GM12878 (cell line): Measurements from ENCODE around the gene SRPK2. TPM values are rescaled to one million over a fixed set of nuclear protein-coding genes. Genes with fewer than 3 reads are reported as not detected.

Experiments used
- ATAC-seq: fragments of 200-7000 bp; cut with Tn5 transposase; 3 replicates; pipeline ENCODE4 v1.9.1; 2020; ENCODE audit warnings: mild to moderate bottlenecking, moderate library complexity
- BruUV-seq: library from RNA; stranded (reverse); fragments of 400-500 nt; replicated peaks from 2 replicates; lab custom pipeline; 2021; lab: Mats Ljungman, UMichigan
- CTCF ChIA-PET: fragments of 300-600 bp; sonication (Branson Sonifier 250); formaldehyde crosslinking; extraction: SDS; loops from one replicate; lab custom pipeline; 2021; ENCODE audit warnings: inconsistent platforms; lab: Yijun Ruan, JAX
- POLR2A ChIA-PET: fragments of 350-600 bp; formaldehyde crosslinking; extraction: SDS; loops from one replicate; lab custom pipeline; 2021; ENCODE audit warnings: inconsistent platforms; lab: Charles Lee
- RAD21 ChIA-PET: fragments of 300-600 bp; sonication (Branson Sonifier 250); formaldehyde crosslinking; loops from one replicate; lab custom pipeline; 2023; ENCODE audit warnings: antibody characterized with exemption; ENCODE audit not compliant: unreplicated experiment; lab: Charles Lee
- SMC1A ChIA-PET: fragments of 300-600 bp; sonication (Branson Sonifier 250); formaldehyde crosslinking; loops from one replicate; lab custom pipeline; 2023; ENCODE audit not compliant: unreplicated experiment, uncharacterized antibody; lab: Charles Lee
- DNase-seq: peaks from one replicate; pipeline ENCODE4 v3.0.0-alpha.2; 2011; ENCODE audit warnings: low read depth, low spot score
- FAIRE-seq: peaks from 3 replicates; lab custom pipeline; 2011; peaks lifted over from hg19 to GRCh38; lab: Jason Lieb, UNC
- H2AFZ ChIP-seq: 2 replicates; pipeline ENCODE4 v1.6.0; 2011; ENCODE audit warnings: low read depth, low read length, control low read depth; ENCODE audit not compliant: control insufficient read depth
- H3K27ac ChIP-seq: 2 replicates; pipeline ENCODE4 v1.5.1; 2011; ENCODE audit warnings: control low read depth; ENCODE audit not compliant: control insufficient read depth, insufficient read depth
- H3K27me3 ChIP-seq, 2 experiments: replicated peaks in 1 of 2; 2 replicates each; pipeline versions ENCODE4 v1.6.0 to v1.6.1; 2011; ENCODE audit warnings: low read length in 1 of 2; ENCODE audit not compliant: control insufficient read depth in 2 of 2, insufficient read depth in 2 of 2
- H3K36me3 ChIP-seq, 2 experiments: 2 replicates each; pipeline ENCODE4 v1.5.1; 2011; ENCODE audit warnings: low read length in 1 of 2; ENCODE audit not compliant: control insufficient read depth in 2 of 2, insufficient read depth in 2 of 2
- H3K4me1 ChIP-seq: 2 replicates; pipeline ENCODE4 v1.6.1; 2011; ENCODE audit warnings: mild to moderate bottlenecking, low read length, moderate library complexity, mixed read lengths; ENCODE audit not compliant: control insufficient read depth, insufficient read depth
- H3K4me2 ChIP-seq: 2 replicates; pipeline ENCODE4 v1.6.0; 2011; ENCODE audit warnings: control low read depth; ENCODE audit not compliant: control insufficient read depth, insufficient read depth
- H3K4me3 ChIP-seq: fragments of 200-600 bp; sonication (generic); 2 replicates; pipeline ENCODE4 v1.5.1; 2016
- H3K79me2 ChIP-seq: 2 replicates; pipeline ENCODE4 v1.6.0; 2011; ENCODE audit warnings: low read length; ENCODE audit not compliant: control insufficient read depth, insufficient read depth
- H3K9ac ChIP-seq: 2 replicates; pipeline ENCODE4 v1.8.0; 2011; ENCODE audit warnings: low read length, control low read depth, mixed read lengths; ENCODE audit not compliant: control insufficient read depth, insufficient read depth
- H3K9me3 ChIP-seq: replicated peaks from 3 replicates; pipeline ENCODE4 v1.5.1; 2011; ENCODE audit warnings: mild to moderate bottlenecking, low read length; ENCODE audit not compliant: control insufficient read depth, insufficient read depth
- H4K20me1 ChIP-seq: 2 replicates; pipeline ENCODE4 v1.6.0; 2011; ENCODE audit not compliant: control insufficient read depth, insufficient read depth
- BCL11A ChIP-seq: IDR thresholded peaks from 2 replicates; pipeline ENCODE4 v1.6.1; 2011; ENCODE audit warnings: low read depth, low read length
- BMI1 ChIP-seq: fragments of 450-650 bp; IDR thresholded peaks from 2 replicates; pipeline ENCODE4 v1.6.1; 2016; ENCODE audit warnings: mild to moderate bottlenecking, moderate library complexity, borderline replicate concordance
- CBX3 ChIP-seq: fragments of 200-600 bp; sonication (generic); IDR thresholded peaks from 2 replicates; pipeline ENCODE4 v1.6.1; 2016; ENCODE audit warnings: low read depth, borderline replicate concordance
- CHD4 ChIP-seq: fragments of 200-600 bp; sonication (generic); IDR thresholded peaks from 2 replicates; pipeline ENCODE4 v1.6.1; 2016; ENCODE audit warnings: mild to moderate bottlenecking
- ETV6 ChIP-seq, 2 experiments: fragments of 450-650 bp in 1 of 2; IDR thresholded peaks in 1 of 2; conservative IDR thresholded peaks in 1 of 2; 2 replicates each; pipeline ENCODE4 v1.6.1; 2014; ENCODE audit warnings: antibody characterized with exemption in 1 of 2, borderline replicate concordance in 1 of 2, low read depth in 1 of 2, mild to moderate bottlenecking in 1 of 2, moderate library complexity in 1 of 2
- MTA2 ChIP-seq: fragments of 450-650 bp; IDR thresholded peaks from 2 replicates; pipeline ENCODE4 v1.6.1; 2016; ENCODE audit warnings: low read depth, mild to moderate bottlenecking, moderate library complexity
- NFYA ChIP-seq: IDR thresholded peaks from 2 replicates; pipeline ENCODE4 v1.6.1; 2011; ENCODE audit warnings: low read depth, mild to moderate bottlenecking, low read length, improper control_type of control experiment, borderline replicate concordance
- PAX5 ChIP-seq: IDR thresholded peaks from 2 replicates; pipeline ENCODE4 v1.6.1; 2011; ENCODE audit warnings: low read depth, low read length, borderline replicate concordance
- RFX5 ChIP-seq: IDR thresholded peaks from 2 replicates; pipeline ENCODE4 v1.6.1; 2011; ENCODE audit warnings: low read depth, low read length, improper control_type of control experiment
- SIN3A ChIP-seq: IDR thresholded peaks from 2 replicates; pipeline ENCODE4 v1.6.1; 2012; ENCODE audit warnings: low read depth, low read length, improper control_type of control experiment
- SIX5 ChIP-seq: IDR thresholded peaks from 2 replicates; pipeline ENCODE4 v1.6.1; 2011; ENCODE audit warnings: mild to moderate bottlenecking, low read depth, low read length, moderate library complexity; ENCODE audit not compliant: severe bottlenecking
- STAT1 ChIP-seq: fragments of 450-650 bp; conservative IDR thresholded peaks from 2 replicates; pipeline ENCODE4 v1.6.1; 2014; ENCODE audit warnings: antibody characterized with exemption, mild to moderate bottlenecking
- in situ Hi-C: fragments of 300-500 bp; cut with MboI; formaldehyde crosslinking; loops from 9 replicates; pipeline ENCODE4 v1.14.3; 2018; ENCODE audit warnings: mixed read lengths
- intact Hi-C: fragments of 100-400 bp; cut with micrococcal nuclease; formaldehyde crosslinking; loops from one replicate; pipeline ENCODE4 v1.14.2; 2022; ENCODE audit not compliant: unreplicated experiment
- polyA plus RNA-seq, 11 experiments: library from polyadenylated mRNA; depleted of rRNA in 4 of 11; unstranded in 6 of 11; stranded (reverse) in 5 of 11; fragments of >200 nt; fragmentation: Nextera tagmentation in 4 of 11; fragmentation: Illumina TruSeq in 1 of 11; extraction: Ambion mirVana in 4 of 11; extraction: Trizol in 1 of 11; gene quantifications; 1 replicate in 1 of 11; 2 replicates in 10 of 11; pipeline versions ENCODE4 v1.2.1 to v1.2.3, GENCODE V29; 2011 to 2016; ENCODE audit warnings: inconsistent platforms in 2 of 11, missing spikeins in 2 of 11, low read depth in 1 of 11
- total RNA-seq, 4 experiments: library from RNA; depleted of rRNA in 3 of 4; stranded (reverse); fragments of >200 nt in 3 of 4; fragmentation: Illumina TruSeq in 1 of 4; extraction: Trizol in 1 of 4; gene quantifications; 2 replicates each; pipeline versions ENCODE4 v1.2.1 to v1.2.3, GENCODE V29; 2013 to 2021
- TF ChIP-seq, protein P1 (sequence below): fragments of 450-650 bp; IDR thresholded peaks from 2 replicates; pipeline ENCODE4 v1.6.1; 2018; ENCODE audit warnings: borderline replicate concordance, mild to moderate bottlenecking; ENCODE audit not compliant: partially characterized antibody
- TF ChIP-seq, protein P2 (sequence below): IDR thresholded peaks from 2 replicates; pipeline ENCODE4 v1.6.1; 2012; ENCODE audit warnings: low read depth, low read length, improper control_type of control experiment
- TF ChIP-seq, protein P3 (sequence below), 3 experiments: IDR thresholded peaks in 2 of 3; conservative IDR thresholded peaks in 1 of 3; 2 replicates each; pipeline ENCODE4 v1.5.1; 2011; ENCODE audit warnings: low read depth in 3 of 3, low read length in 3 of 3, mild to moderate bottlenecking in 3 of 3, control low read depth in 2 of 3, moderate library complexity in 2 of 3, inconsistent platforms in 1 of 3, mixed read lengths in 1 of 3; ENCODE audit not compliant: control insufficient read depth in 2 of 3, insufficient read depth in 1 of 3; ENCODE audit errors: extremely low read depth in 1 of 3
- TF ChIP-seq, protein P4 (sequence below): fragments of 450-650 bp; conservative IDR thresholded peaks from 2 replicates; pipeline ENCODE4 v1.6.1; 2017; ENCODE audit warnings: mild to moderate bottlenecking, moderate library complexity

Gene SRPK2
- total and polyA plus RNA-seq, 10 of the 15 experiments (the other 5 are each of a cell fraction or from before 2014, with no cell fraction given): 13.2 to 32.8 (median 24.5) TPM

DNA sequence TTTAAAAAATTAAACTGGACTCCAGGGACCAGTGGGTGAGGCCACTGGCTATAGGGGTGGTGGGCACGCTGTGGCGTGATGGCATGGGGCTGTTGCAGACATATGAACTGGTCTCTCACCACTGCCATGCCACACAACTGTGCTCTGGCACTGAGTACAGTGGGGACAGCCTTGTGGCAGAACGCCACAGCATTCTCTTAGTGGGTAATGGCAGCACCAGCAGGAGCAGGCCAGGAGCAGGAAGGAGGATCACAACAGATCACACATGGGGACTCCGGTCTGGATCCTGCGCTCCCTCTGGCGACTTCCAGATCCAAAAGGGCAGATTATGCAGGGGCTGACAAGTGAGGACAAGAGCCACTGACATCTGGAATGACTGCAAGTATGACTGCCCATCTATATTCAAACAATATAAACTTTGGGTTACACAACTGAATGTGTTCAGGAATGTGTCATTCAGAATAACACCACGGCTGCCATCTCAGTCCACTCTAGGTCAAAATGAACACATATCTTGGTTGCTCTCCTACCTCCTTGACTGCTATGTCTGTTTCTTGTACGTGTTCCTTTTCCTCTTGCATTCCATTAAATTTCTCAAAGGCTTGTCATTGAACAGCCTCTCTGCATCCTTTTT lies 198.7 kb downstream of the SRPK2 start (continued):
- TF ChIP-seq NFYA: no peak
- no peak for TF ChIP-seq RFX5
- TF ChIP-seq CHD4: no peak
- TF ChIP-seq, protein P1, sequence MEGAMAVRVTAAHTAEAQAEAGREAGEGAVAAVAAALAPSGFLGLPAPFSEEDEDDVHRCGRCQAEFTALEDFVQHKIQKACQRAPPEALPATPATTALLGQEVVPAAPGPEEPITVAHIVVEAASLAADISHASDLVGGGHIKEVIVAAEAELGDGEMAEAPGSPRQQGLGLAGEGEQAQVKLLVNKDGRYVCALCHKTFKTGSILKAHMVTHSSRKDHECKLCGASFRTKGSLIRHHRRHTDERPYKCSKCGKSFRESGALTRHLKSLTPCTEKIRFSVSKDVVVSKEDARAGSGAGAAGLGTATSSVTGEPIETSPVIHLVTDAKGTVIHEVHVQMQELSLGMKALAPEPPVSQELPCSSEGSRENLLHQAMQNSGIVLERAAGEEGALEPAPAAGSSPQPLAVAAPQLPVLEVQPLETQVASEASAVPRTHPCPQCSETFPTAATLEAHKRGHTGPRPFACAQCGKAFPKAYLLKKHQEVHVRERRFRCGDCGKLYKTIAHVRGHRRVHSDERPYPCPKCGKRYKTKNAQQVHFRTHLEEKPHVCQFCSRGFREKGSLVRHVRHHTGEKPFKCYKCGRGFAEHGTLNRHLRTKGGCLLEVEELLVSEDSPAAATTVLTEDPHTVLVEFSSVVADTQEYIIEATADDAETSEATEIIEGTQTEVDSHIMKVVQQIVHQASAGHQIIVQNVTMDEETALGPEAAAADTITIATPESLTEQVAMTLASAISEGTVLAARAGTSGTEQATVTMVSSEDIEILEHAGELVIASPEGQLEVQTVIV: no peak
- no peak for TF ChIP-seq CBX3
- TF ChIP-seq, protein P2, sequence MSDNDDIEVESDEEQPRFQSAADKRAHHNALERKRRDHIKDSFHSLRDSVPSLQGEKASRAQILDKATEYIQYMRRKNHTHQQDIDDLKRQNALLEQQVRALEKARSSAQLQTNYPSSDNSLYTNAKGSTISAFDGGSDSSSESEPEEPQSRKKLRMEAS: no peak

DNA sequence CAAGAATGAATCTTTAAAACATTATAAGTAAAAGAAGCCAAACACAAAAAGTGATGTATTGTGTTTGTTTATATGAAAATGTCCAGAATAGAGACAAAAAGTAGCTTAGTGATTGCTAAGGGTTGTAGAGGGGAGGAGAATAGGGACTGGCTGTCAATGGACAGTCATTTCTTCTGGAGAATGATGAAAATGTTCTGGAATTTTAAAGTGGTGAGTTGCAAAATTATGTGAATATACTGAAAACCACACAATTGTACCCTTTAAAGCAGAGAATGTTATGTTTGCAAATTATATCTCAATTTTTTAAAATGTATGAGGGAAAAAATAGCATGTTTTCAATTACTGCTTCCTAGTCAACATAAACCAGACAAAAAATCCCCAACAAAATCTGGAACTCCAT lies 200.5 kb downstream of the SRPK2 start:
- in situ Hi-C loops (no loop called here), intact Hi-C loops (no loop called here)
- Histone ChIP-seq H3K9ac (no peak overlapping the region), H3K4me3 (no peak overlapping the region), H4K20me1 (no peaks in the 10 kb centered on the region), H3K4me2 (no peak overlapping the region), H2AFZ (no peak overlapping the region), H3K9me3 (no peaks in the 10 kb centered on the region), H3K27ac (no peak overlapping the region), H3K79me2 (no peaks in the 10 kb centered on the region; the same call in 1 of the 2 replicates), H3K27me3 (no peaks in the 10 kb centered on the region), H3K4me1 (peaks cover 11% of the 10 kb centered on the region; the same call in 1 of the 2 replicates), H3K36me3 (no peaks in the 10 kb centered on the region)
- no TSS peak for BruUV-seq
- ChIA-PET CTCF (interaction anchor here (1.1 kb wide), 2 partner anchors 16 to 22 kb away, joined by 3 to 4 read pairs; no protein-coding TSS in a partner anchor), SMC1A (interaction anchor here (0.8 to 2.9 kb wide), 8 partner anchors 8 to 201 kb away, joined by 3 to 15 read pairs (median 3); partner anchors contain the start of gene SRPK2), POLR2A (interaction anchor here (1.3 to 1.4 kb wide), 2 partner anchors 95 to 164 kb away, joined by 6 to 8 read pairs; no protein-coding TSS in a partner anchor), RAD21 (interaction anchor here (1.1 to 2.2 kb wide), 5 partner anchors 31 to 207 kb away, joined by 3 to 16 read pairs (median 4); no protein-coding TSS in a partner anchor)
- no peak for DNase-seq
- FAIRE-seq: no peak
- no peak for ATAC-seq
- TF ChIP-seq MTA2: no peak
- no peak for TF ChIP-seq STAT1
- TF ChIP-seq, protein P3, sequence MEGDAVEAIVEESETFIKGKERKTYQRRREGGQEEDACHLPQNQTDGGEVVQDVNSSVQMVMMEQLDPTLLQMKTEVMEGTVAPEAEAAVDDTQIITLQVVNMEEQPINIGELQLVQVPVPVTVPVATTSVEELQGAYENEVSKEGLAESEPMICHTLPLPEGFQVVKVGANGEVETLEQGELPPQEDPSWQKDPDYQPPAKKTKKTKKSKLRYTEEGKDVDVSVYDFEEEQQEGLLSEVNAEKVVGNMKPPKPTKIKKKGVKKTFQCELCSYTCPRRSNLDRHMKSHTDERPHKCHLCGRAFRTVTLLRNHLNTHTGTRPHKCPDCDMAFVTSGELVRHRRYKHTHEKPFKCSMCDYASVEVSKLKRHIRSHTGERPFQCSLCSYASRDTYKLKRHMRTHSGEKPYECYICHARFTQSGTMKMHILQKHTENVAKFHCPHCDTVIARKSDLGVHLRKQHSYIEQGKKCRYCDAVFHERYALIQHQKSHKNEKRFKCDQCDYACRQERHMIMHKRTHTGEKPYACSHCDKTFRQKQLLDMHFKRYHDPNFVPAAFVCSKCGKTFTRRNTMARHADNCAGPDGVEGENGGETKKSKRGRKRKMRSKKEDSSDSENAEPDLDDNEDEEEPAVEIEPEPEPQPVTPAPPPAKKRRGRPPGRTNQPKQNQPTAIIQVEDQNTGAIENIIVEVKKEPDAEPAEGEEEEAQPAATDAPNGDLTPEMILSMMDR (IDR thresholded peaks at IDR 0.05 in 2 of 3, conservative IDR thresholded peaks at IDR 0.05 in 1 of 3; ENCODE audit: control insufficient read depth in 2 of 3, extremely low read depth in 1 of 3, insufficient read depth in 1 of 3, low read depth in 3 of 3, low read length in 3 of 3): no peak
- TF ChIP-seq PAX5: no peak
- TF ChIP-seq BMI1: no peak
- TF ChIP-seq, protein P4, sequence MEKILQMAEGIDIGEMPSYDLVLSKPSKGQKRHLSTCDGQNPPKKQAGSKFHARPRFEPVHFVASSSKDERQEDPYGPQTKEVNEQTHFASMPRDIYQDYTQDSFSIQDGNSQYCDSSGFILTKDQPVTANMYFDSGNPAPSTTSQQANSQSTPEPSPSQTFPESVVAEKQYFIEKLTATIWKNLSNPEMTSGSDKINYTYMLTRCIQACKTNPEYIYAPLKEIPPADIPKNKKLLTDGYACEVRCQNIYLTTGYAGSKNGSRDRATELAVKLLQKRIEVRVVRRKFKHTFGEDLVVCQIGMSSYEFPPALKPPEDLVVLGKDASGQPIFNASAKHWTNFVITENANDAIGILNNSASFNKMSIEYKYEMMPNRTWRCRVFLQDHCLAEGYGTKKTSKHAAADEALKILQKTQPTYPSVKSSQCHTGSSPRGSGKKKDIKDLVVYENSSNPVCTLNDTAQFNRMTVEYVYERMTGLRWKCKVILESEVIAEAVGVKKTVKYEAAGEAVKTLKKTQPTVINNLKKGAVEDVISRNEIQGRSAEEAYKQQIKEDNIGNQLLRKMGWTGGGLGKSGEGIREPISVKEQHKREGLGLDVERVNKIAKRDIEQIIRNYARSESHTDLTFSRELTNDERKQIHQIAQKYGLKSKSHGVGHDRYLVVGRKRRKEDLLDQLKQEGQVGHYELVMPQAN: no peak
- TF ChIP-seq BCL11A: no peak
- no peak for TF ChIP-seq ETV6 (conservative IDR thresholded peaks at IDR 0.05 in 1 of 2, IDR thresholded peaks at IDR 0.05 in 1 of 2; ENCODE audit: borderline replicate concordance in 1 of 2, low read depth in 1 of 2)
- TF ChIP-seq SIN3A: no peak
- TF ChIP-seq SIX5: no peak
